Brain microvascular endothelial cell (primary cell): ENCODE results near the gene LRRC47.

ENCODE experiments used
- DNase-seq: peaks from one replicate; pipeline ENCODE4 v3.0.0-alpha.2; 2020
- H3K27ac ChIP-seq: fragments of 250-450 bp; sonication (Bioruptor Pico); 2 replicates; pipeline ENCODE4 v1.5.1; 2020; ENCODE audit warnings: mild to moderate bottlenecking, moderate library complexity
- H3K27me3 ChIP-seq: fragments of 250-450 bp; sonication (Bioruptor Pico); replicated peaks from 2 replicates; pipeline ENCODE4 v1.5.1; 2020; ENCODE audit warnings: mild to moderate bottlenecking
- H3K36me3 ChIP-seq: fragments of 250-450 bp; sonication (Bioruptor Pico); replicated peaks from 2 replicates; pipeline ENCODE4 v1.5.1; 2020; ENCODE audit warnings: mild to moderate bottlenecking
- H3K4me3 ChIP-seq: 2 replicates; pipeline ENCODE4 v1.5.1; 2011; ENCODE audit warnings: low read depth, mild to moderate bottlenecking, control low read depth, low read length, moderate library complexity
- in situ Hi-C: cut with HindIII; loops from 2 replicates; pipeline ENCODE4 v1.10.0; 2017; ENCODE audit warnings: low sequenced_read_pairs, low pct_ligation_motif_present
- TF ChIP-seq, protein P1 (sequence below): IDR thresholded peaks from 2 replicates; pipeline ENCODE4 v1.5.1; 2011; ENCODE audit warnings: low read depth, mild to moderate bottlenecking, moderate library complexity, low read length, control low read depth, inconsistent platforms; ENCODE audit errors: missing control alignments

The LRRC47 gene

DNA sequence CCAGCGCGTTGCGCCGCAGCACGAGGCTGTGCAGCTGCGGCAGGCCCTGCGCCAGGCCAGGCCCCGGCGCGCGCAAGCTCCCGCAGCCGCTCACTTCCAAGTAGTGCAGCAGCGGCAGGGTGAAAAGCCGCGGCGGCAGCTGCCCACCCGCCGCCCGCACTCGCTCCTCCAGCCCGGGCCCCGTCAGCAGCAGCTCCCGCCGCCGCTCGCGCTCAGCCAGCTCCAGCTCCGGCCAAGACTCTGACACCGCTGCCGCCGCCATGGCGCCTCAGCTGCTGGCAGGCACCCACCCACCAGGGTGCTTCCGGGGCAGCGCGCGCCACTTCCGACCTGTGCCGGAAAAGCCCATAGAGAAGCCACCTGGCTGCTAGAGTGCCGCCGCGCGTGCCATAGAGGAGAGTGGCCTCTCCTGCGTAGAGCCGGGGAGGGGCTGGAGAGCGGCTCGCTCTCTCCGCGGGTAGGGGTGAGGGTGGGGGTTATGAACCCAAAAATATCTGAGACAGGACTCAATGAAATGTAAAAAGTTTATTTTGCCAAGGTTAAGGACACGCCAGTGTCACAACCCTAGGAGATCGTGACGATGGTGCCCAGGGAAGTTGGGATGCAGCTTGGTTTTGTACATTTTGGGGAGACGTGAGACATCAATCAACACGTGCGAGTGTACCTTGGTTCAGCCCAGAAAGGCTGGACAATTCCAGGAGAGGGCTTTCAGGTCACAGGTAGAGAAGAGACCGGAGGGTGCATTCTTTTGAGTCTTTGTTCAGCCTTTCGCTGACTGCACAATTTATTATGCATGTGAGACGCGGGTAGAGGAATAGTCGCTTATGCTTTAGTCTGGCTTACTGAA lies at the start of gene LRRC47:
LRRC47 (minus strand) TSS at position 284 of the 847 bp plus-strand sequence; CDS start at position 262, 22 bp downstream.
- H3K27me3 ChIP-seq = no peaks in the 10 kb centered on the region
- in situ Hi-C loops = no loop called here
- TF ChIP-seq, protein P1, sequence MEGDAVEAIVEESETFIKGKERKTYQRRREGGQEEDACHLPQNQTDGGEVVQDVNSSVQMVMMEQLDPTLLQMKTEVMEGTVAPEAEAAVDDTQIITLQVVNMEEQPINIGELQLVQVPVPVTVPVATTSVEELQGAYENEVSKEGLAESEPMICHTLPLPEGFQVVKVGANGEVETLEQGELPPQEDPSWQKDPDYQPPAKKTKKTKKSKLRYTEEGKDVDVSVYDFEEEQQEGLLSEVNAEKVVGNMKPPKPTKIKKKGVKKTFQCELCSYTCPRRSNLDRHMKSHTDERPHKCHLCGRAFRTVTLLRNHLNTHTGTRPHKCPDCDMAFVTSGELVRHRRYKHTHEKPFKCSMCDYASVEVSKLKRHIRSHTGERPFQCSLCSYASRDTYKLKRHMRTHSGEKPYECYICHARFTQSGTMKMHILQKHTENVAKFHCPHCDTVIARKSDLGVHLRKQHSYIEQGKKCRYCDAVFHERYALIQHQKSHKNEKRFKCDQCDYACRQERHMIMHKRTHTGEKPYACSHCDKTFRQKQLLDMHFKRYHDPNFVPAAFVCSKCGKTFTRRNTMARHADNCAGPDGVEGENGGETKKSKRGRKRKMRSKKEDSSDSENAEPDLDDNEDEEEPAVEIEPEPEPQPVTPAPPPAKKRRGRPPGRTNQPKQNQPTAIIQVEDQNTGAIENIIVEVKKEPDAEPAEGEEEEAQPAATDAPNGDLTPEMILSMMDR = no peak
- peaks cover 7% of the 10 kb centered on the region for H3K36me3 ChIP-seq
- peak; percentile 90 for DNase-seq
- H3K4me3 ChIP-seq = peak within 1 kb of the TSS; percentile 77
- peak within 1 kb of the TSS; percentile 53 for H3K27ac ChIP-seq

- Histone ChIP-seq H3K36me3 (peaks cover 24% of the 10 kb centered on the region), H3K4me3 (no peak overlapping the region), H3K27me3 (no peaks in the 10 kb centered on the region), H3K27ac (no peak overlapping the region)
- DNase-seq = no peak
- in situ Hi-C loops = no loop called here
- TF ChIP-seq, protein P1 = no peak
These were observed 46.6 kb upstream of the LRRC47 start for GRCh38 chr1:3842912-3843311.

- Histone ChIP-seq H3K27me3 (no peaks in the 10 kb centered on the region), H3K4me3 (no peak overlapping the region), H3K36me3 (peaks cover 26% of the 10 kb centered on the region), H3K27ac (no peak overlapping the region)
- no peak for DNase-seq
- TF ChIP-seq, protein P1 = no peak
- in situ Hi-C loops = no loop called here
These were observed 45.2 kb upstream of the LRRC47 start for GRCh38 chr1:3841491-3841890.

DNA sequence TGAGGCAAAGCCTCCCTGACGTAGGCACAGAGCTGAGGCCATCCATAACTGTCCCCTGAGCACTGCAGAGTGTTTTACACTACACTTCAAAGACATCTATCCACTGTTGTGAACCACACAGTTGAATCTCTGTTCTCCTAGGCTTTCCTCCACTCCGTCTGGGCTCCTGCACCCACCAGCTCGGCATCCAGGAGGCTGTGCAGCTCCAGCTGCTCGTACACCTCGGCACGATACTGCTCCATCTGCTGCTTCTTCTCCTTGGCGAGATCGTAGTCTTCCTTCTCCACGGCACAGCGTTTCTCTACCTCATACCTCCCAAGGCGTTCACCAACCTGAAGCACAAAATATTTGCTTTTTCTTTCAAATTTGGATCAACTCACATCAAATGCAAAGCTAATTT lies 42.5 kb upstream of the LRRC47 start:
- H3K36me3 ChIP-seq = peaks cover 26% of the 10 kb centered on the region
- TF ChIP-seq, protein P1 = no peak
- H3K27me3 ChIP-seq = no peaks in the 10 kb centered on the region
- in situ Hi-C loops = no loop called here
- no peak overlapping the region for H3K4me3 ChIP-seq
- H3K27ac ChIP-seq = no peak overlapping the region
- DNase-seq = no peak

- Histone ChIP-seq H3K27me3 (no peaks in the 10 kb centered on the region), H3K4me3 (no peak overlapping the region), H3K36me3 (peaks cover 28% of the 10 kb centered on the region), H3K27ac (no peak overlapping the region)
- in situ Hi-C loops = no loop called here
- TF ChIP-seq, protein P1 = no peak
- DNase-seq = no peak
These were observed 41.4 kb upstream of the LRRC47 start for GRCh38 chr1:3837685-3838084.
